ENCODE measurements around the gene RRAS2. TPM values are rescaled to one million over a fixed set of nuclear protein-coding genes. Genes with fewer than 3 reads are reported as not detected.

RRAS2 gene
- total and polyA plus RNA-seq, 3 donors from 2014 or later: 37.3 to 62.6 (median 57.4) TPM

DNA sequence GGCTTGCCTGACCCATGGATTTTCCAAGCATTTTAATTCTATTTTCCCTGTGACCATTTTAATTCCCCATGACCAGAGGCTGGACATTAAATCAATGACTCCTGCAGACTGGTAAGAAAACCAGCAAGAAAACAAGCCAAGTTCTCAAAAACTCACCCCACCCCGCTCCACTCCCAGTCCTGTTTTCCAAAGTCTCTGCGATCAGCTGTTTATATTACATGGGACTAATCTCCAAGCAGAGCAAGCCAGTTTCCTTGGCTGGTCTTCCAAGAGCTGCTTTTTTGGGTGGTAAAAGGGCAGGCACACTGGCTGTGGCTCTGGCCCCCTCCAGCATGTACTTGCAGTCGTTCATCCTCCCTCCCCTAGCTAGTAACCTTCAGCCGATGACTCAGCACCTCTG lies 97.9 kb downstream of the RRAS2 start:
- no peaks in the 10 kb centered on the region for H3K36me3 ChIP-seq (ENCODE audit: low read depth, missing control alignments)
- no peak overlapping the region for H3K27ac ChIP-seq
- no peak overlapping the region for H3K4me3 ChIP-seq
- intact Hi-C loops (cut with DNase I; ENCODE audit: low total_unique reads): no loop called here
- no peaks in the 10 kb centered on the region for H3K27me3 ChIP-seq
- DNase-seq: no peak
- no peaks in the 10 kb centered on the region for H3K9me3 ChIP-seq
- 71 to 73% methylated on average over 4 of the region's 4 CpGs for WGBS, 2 donors
- H3K4me1 ChIP-seq: no peaks in the 10 kb centered on the region
- TF ChIP-seq, protein P1, sequence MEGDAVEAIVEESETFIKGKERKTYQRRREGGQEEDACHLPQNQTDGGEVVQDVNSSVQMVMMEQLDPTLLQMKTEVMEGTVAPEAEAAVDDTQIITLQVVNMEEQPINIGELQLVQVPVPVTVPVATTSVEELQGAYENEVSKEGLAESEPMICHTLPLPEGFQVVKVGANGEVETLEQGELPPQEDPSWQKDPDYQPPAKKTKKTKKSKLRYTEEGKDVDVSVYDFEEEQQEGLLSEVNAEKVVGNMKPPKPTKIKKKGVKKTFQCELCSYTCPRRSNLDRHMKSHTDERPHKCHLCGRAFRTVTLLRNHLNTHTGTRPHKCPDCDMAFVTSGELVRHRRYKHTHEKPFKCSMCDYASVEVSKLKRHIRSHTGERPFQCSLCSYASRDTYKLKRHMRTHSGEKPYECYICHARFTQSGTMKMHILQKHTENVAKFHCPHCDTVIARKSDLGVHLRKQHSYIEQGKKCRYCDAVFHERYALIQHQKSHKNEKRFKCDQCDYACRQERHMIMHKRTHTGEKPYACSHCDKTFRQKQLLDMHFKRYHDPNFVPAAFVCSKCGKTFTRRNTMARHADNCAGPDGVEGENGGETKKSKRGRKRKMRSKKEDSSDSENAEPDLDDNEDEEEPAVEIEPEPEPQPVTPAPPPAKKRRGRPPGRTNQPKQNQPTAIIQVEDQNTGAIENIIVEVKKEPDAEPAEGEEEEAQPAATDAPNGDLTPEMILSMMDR (IDR thresholded peaks at IDR 0.05): no peak
- no peak for TF ChIP-seq POLR2A (IDR thresholded peaks at IDR 0.05)

DNA sequence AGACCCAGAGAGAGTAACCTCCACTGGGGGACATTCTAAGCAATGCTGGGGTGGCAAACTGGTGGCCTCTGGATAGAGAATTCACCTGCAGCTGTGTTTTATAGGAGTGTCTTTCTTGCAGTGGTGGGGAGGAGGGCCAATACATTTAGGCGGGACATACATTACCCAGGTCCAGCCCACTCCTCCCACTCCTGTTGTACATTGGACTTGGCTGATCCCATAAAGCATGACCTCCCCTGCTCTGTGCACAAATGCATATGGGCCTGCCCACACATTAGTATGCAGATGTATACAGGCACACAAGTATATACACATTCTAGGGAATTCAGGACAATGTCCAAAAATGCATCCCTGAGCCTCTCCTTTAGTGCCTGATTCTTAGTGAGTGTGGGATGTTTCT lies 99.1 kb downstream of the RRAS2 start:
- Histone ChIP-seq H3K27ac (no peak overlapping the region), H3K27me3 (no peaks in the 10 kb centered on the region), H3K4me3 (no peak overlapping the region), H3K9me3 (no peaks in the 10 kb centered on the region), H3K4me1 (no peaks in the 10 kb centered on the region), H3K36me3 (ENCODE audit: low read depth, missing control alignments) (no peaks in the 10 kb centered on the region)
- no peak for DNase-seq
- 40 to 100% methylated on average over 1 of the region's 1 CpG for WGBS, 2 donors
- TF ChIP-seq, protein P1 (IDR thresholded peaks at IDR 0.05): no peak
- TF ChIP-seq POLR2A (IDR thresholded peaks at IDR 0.05): no peak
- intact Hi-C loops (cut with DNase I; ENCODE audit: low total_unique reads): no loop called here

DNA sequence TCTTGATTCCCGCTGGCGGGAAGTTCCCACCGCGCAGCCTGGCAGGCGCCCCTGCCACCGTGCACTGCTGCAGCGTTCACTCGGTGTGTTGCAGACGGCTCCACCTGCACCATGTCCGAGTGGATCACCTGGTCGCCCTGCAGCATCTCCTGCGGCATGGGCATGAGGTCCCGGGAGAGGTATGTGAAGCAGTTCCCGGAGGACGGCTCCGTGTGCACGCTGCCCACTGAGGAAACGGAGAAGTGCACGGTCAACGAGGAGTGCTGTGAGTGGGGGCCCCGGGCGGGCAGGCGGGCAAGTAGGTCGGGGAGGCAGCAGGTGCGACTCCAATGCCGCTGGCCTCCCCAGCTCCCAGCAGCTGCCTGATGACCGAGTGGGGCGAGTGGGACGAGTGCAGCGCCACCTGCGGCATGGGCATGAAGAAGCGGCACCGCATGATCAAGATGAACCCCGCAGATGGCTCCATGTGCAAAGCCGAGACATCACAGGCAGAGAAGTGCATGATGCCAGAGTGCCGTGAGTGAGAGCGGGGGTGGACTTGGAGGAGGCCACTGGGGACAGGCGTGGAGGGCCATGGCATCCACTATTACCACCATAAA lies 99.7 kb downstream of the RRAS2 start:
- WGBS, 2 donors: 52 to 63% methylated on average over 37 to 38 of the region's 38 CpGs
- no peak for DNase-seq
- Histone ChIP-seq H3K9me3 (no peaks in the 10 kb centered on the region), H3K4me1 (no peaks in the 10 kb centered on the region), H3K27ac (no peak overlapping the region), H3K4me3 (no peak overlapping the region), H3K27me3 (no peaks in the 10 kb centered on the region), H3K36me3 (ENCODE audit: low read depth, missing control alignments) (no peaks in the 10 kb centered on the region)
- TF ChIP-seq, protein P1 (IDR thresholded peaks at IDR 0.05): no peak
- intact Hi-C loops (cut with DNase I; ENCODE audit: low total_unique reads): no loop called here

DNA sequence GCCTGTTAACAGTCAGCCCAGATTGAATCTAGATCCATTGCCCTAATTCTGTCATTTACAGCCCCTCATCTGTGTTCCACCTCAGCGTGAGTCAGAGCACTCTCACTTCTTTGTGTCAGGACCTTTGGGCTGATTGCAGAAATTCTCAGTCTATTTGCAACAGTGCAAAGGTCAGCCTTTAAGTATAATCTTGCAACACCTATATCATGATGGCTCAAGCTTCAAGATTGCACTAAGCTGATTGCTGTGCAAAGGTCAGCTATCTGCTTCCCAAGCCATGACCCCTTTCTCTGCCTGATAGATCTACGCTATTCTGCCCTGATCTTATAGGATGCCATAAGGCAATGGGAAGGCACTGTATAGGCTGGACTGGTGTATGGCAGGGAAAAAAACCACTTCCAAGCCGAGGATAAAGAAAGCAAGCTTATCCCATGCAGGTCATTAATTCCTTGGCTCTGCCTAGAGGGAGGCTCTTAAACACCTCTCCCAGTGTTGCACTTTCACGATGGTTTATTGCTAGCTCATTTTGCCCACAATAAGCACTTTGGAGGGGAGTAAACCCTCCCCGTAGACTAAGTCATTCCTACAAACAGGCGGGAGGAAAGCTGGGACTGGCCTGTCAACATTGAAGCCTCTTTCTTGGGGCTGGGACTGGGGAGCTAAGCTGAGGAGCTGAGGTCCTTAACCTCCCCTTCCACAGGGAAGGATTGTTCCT lies 100.6 kb downstream of the RRAS2 start:
- Histone ChIP-seq H3K36me3 (ENCODE audit: low read depth, missing control alignments) (no peaks in the 10 kb centered on the region), H3K9me3 (no peaks in the 10 kb centered on the region)
- intact Hi-C loops (cut with DNase I; ENCODE audit: low total_unique reads): no loop called here

More for the DNA sequence above, 100.6 kb downstream of the RRAS2 start:
- no peak overlapping the region for H3K27ac ChIP-seq
- WGBS, 2 donors: 62% methylated on average over 6 of the region's 6 CpGs
- no peak overlapping the region for H3K4me3 ChIP-seq
- TF ChIP-seq, protein P1 (IDR thresholded peaks at IDR 0.05): no peak
- TF ChIP-seq POLR2A (IDR thresholded peaks at IDR 0.05): no peak
- DNase-seq: no peak
- no peaks in the 10 kb centered on the region for H3K27me3 ChIP-seq
- no peaks in the 10 kb centered on the region for H3K4me1 ChIP-seq
